Bronchial epithelial cell (primary cell): ENCODE measurements around the gene TAGLN. TPM values are rescaled to one million over a fixed set of nuclear protein-coding genes. Genes with fewer than 3 reads are reported as not detected.
A peak's percentile ranks its signal among the peaks of the same experiment; 100 is the strongest.

ENCODE experiments used
- DNase-seq: peaks from one replicate; pipeline ENCODE4 v3.0.0-alpha.2; 2010; ENCODE audit warnings: low read depth
- FAIRE-seq: peaks from 2 replicates; lab custom pipeline; 2011; peaks lifted over from hg19 to GRCh38; lab: Jason Lieb, UNC
- H3K27me3 ChIP-seq: 2 replicates; pipeline ENCODE4 v1.5.1; 2011; ENCODE audit warnings: low read length; ENCODE audit not compliant: control insufficient read depth, insufficient read depth
- H3K36me3 ChIP-seq: 2 replicates; pipeline ENCODE4 v1.5.1; 2011; ENCODE audit warnings: low read length; ENCODE audit not compliant: control insufficient read depth, insufficient read depth
- H3K4me3 ChIP-seq: 2 replicates; pipeline ENCODE4 v1.5.1; 2011; ENCODE audit warnings: mild to moderate bottlenecking, low read depth, low read length, control low read depth
- CTCF ChIP-seq: IDR thresholded peaks from 2 replicates; pipeline ENCODE4 v1.5.1; 2011; ENCODE audit warnings: mild to moderate bottlenecking, moderate library complexity, low read length, control low read depth, inconsistent platforms; ENCODE audit not compliant: insufficient read depth, severe bottlenecking
- total RNA-seq: library from RNA; depleted of rRNA; stranded (reverse); fragments of >200 nt; gene quantifications from 2 replicates; pipeline ENCODE4 v1.2.1, GENCODE V29; 2014

Gene TAGLN
- total RNA-seq, 1 donor from 2014 or later = 12.4 TPM

- no peak overlapping the region for H3K4me3 ChIP-seq
- DNase-seq (no peak), FAIRE-seq (no peak)
- peaks cover 3% of the 10 kb centered on the region for H3K36me3 ChIP-seq
- H3K27me3 ChIP-seq = no peaks in the 10 kb centered on the region
- TF ChIP-seq CTCF = no peak
Measured at GRCh38 chr11:117210620-117211019, 11.4 kb downstream of the TAGLN start.

DNA sequence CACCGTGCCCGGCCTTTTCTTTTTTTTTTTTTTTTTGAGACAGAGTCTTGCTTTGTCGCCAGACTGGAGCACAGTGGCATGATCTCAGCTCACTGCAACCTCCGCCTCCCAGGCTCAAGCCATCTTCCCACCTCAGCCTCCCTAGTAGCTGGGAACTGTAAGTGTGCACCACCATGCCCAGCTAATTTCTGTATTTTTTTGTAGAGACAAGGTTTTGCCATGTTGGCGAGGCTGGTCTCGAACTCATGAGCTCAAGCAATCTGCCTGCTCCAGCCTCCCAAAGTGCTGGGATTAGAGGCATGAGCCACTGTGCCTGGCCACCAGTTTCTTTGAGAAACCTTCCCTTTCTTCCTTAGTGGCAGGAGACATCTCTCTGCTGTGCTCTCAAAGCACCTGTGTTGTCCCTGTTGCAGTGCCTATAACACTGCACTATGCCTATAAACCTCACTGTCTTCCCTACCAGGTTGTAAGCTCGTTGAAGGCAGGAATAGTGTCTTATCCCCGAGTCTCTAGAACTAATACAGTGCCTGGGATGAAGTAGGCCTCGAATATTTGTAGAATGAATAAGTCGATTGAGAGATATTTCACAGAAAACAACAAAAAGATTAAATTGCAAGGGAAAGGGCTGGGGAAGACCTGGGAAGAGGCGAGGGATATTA, 13.7 kb downstream of the TAGLN start:
- Histone ChIP-seq H3K36me3 (peaks cover 11% of the 10 kb centered on the region), H3K4me3 (no peak overlapping the region), H3K27me3 (no peaks in the 10 kb centered on the region)
- TF ChIP-seq CTCF = no peak
- DNase-seq (no peak), FAIRE-seq (no peak)

DNA sequence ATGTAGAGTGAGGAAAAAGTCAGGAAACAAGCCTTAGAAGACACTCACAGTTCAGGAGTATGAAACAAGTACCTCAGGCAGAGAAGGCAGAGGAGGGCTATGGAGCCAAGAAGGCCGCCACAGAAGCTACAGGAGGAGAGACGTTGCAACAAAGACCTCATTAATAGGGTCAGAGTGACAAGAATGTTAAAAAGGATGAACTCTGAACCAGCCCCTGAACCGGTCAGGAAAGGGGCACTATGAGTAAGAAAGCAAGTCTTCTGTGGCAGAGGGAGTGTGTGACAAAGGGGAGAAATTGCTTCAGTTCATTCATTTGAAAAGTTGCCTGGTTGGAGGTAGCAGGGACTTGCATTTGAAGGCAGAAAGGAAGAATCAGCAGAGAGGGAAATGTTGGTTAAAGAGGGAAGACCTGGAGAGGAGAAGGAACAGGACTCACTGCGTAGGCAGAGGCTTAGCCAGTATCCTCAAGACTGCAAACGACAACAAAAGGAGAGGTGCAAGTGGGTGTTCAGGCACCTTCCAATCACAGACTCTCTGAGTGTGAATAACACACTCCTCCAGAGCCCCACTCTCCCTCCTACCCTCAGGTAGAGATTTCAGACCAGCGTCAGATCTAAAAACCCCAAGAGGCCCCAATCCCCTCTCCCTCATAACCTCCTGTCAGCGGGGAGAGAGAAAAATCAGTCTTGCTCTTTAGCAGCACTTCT, 15.4 kb downstream of the TAGLN start:
- FAIRE-seq (peak; percentile 52), DNase-seq (no peak)
- Histone ChIP-seq H3K27me3 (no peaks in the 10 kb centered on the region), H3K4me3 (no peak overlapping the region), H3K36me3 (peaks cover 28% of the 10 kb centered on the region)
- TF ChIP-seq CTCF = no peak

GRCh38 chr11:117217141-117218084, 18.2 kb downstream of the TAGLN start:
- peaks cover 33% of the 10 kb centered on the region for H3K36me3 ChIP-seq
- DNase-seq (no peak), FAIRE-seq (no peak)
- TF ChIP-seq CTCF = no peak
- no peaks in the 10 kb centered on the region for H3K27me3 ChIP-seq
- no peak overlapping the region for H3K4me3 ChIP-seq

- TF ChIP-seq CTCF = no peak
- no peak for DNase-seq
- Histone ChIP-seq H3K36me3 (peaks cover 38% of the 10 kb centered on the region), H3K27me3 (no peaks in the 10 kb centered on the region), H3K4me3 (no peak overlapping the region)
- peak; percentile 55 for FAIRE-seq
Measured at GRCh38 chr11:117218133-117218915, 19.2 kb downstream of the TAGLN start.
